GM12874 (cell line): ENCODE measurements around the gene YTHDC1.

Source experiments
- CTCF ChIP-seq: IDR thresholded peaks from 2 replicates; pipeline ENCODE4 v1.5.1; 2011; ENCODE audit warnings: low read depth, mild to moderate bottlenecking, control low read depth, low read length, moderate library complexity; ENCODE audit not compliant: insufficient read depth

Gene YTHDC1

GRCh38 chr4:68349279-68349648 is 626 bp downstream of the YTHDC1 start:
- TF ChIP-seq CTCF = no peak

- TF ChIP-seq CTCF = no peak
Observed at GRCh38 chr4:68348577-68348976, 1.3 kb downstream of the YTHDC1 start.

GRCh38 chr4:68347845-68348244 is 2.0 kb downstream of the YTHDC1 start:
- no peak for TF ChIP-seq CTCF

- TF ChIP-seq CTCF = no peak
Observed at GRCh38 chr4:68346461-68346860, 3.4 kb downstream of the YTHDC1 start.

- no peak for TF ChIP-seq CTCF
Observed at GRCh38 chr4:68344785-68345184, 5.1 kb downstream of the YTHDC1 start.

GRCh38 chr4:68344049-68344448 is 5.8 kb downstream of the YTHDC1 start:
- no peak for TF ChIP-seq CTCF

GRCh38 chr4:68342134-68342533 is 7.8 kb downstream of the YTHDC1 start:
- no peak for TF ChIP-seq CTCF

GRCh38 chr4:68338625-68339024 is 11.3 kb downstream of the YTHDC1 start:
- no peak for TF ChIP-seq CTCF
